SJCRH30 (cell line): ENCODE results near the gene HECW1. TPM values are rescaled to one million over a fixed set of nuclear protein-coding genes. Genes with fewer than 3 reads are reported as not detected.

Source experiments
- DNase-seq, 2 experiments: peaks; one replicate each; pipeline ENCODE4 v3.0.0-alpha.2; 2015 to 2020
- H3K27ac ChIP-seq: fragments of 250-450 bp; sonication (Bioruptor Pico); 2 replicates; pipeline ENCODE4 v1.5.1; 2020; ENCODE audit warnings: mild to moderate bottlenecking, moderate library complexity
- H3K27me3 ChIP-seq: fragments of 250-450 bp; sonication (Bioruptor Pico); 2 replicates; pipeline ENCODE4 v1.5.1; 2020; ENCODE audit warnings: mild to moderate bottlenecking, moderate library complexity
- H3K36me3 ChIP-seq: fragments of 250-450 bp; sonication (Bioruptor Pico); 2 replicates; pipeline ENCODE4 v1.5.1; 2020; ENCODE audit warnings: mild to moderate bottlenecking, moderate library complexity
- H3K4me1 ChIP-seq: fragments of 250-450 bp; sonication (Bioruptor Pico); 2 replicates; pipeline ENCODE4 v1.5.1; 2020; ENCODE audit warnings: mild to moderate bottlenecking, moderate library complexity
- H3K4me3 ChIP-seq: fragments of 250-450 bp; sonication (Bioruptor Pico); 2 replicates; pipeline ENCODE4 v1.5.1; 2020; ENCODE audit warnings: mild to moderate bottlenecking, moderate library complexity
- H3K9me3 ChIP-seq: fragments of 250-450 bp; sonication (Bioruptor Pico); replicated peaks from 2 replicates; pipeline ENCODE4 v1.5.1; 2020; ENCODE audit warnings: mild to moderate bottlenecking, moderate library complexity
- total RNA-seq: library from RNA; depleted of rRNA; stranded (reverse); fragments of >200 nt; shearing (Covaris generic); gene quantifications from 2 replicates; pipeline ENCODE4 v1.2.3, GENCODE V29; 2014

Gene HECW1
- total RNA-seq, 1 experiment from 2014 or later, result not detected

- no peak for DNase-seq
- H3K27ac ChIP-seq, result no peak overlapping the region
Measured at GRCh38 chr7:43516581-43517342, 404.3 kb downstream of the HECW1 start.

GRCh38 chr7:43517464-43517863 lies 405.0 kb downstream of the HECW1 start:
- no peaks in the 10 kb centered on the region for H3K36me3 ChIP-seq
- no peak overlapping the region for H3K4me3 ChIP-seq
- H3K4me1 ChIP-seq, result no peaks in the 10 kb centered on the region
- no peaks in the 10 kb centered on the region for H3K9me3 ChIP-seq
- no peaks in the 10 kb centered on the region; the same call in 1 of the 2 replicates for H3K27me3 ChIP-seq
- DNase-seq, result no peak
- no peak overlapping the region for H3K27ac ChIP-seq

More at GRCh38 chr7:43516581-43517342, 404.3 kb downstream of the HECW1 start:
- H3K4me3 ChIP-seq, result no peak overlapping the region
- H3K9me3 ChIP-seq, result no peaks in the 10 kb centered on the region
- no peaks in the 10 kb centered on the region; the same call in 1 of the 2 replicates for H3K27me3 ChIP-seq
- no peaks in the 10 kb centered on the region for H3K4me1 ChIP-seq
- no peaks in the 10 kb centered on the region for H3K36me3 ChIP-seq

GRCh38 chr7:43520201-43520600 lies 407.8 kb downstream of the HECW1 start:
- Histone ChIP-seq H3K9me3 (no peaks in the 10 kb centered on the region), H3K27ac (no peak overlapping the region), H3K4me1 (no peaks in the 10 kb centered on the region), H3K27me3 (0 out of 2 replicates have a peak, but pooled peaks cover 5% of the 10 kb centered on the region), H3K4me3 (no peak overlapping the region), H3K36me3 (no peaks in the 10 kb centered on the region)
- DNase-seq, result no peak

- H3K27ac ChIP-seq, result no peak overlapping the region
- H3K9me3 ChIP-seq, result no peaks in the 10 kb centered on the region
- DNase-seq, result peak; percentile 9 to 10
- H3K4me3 ChIP-seq, result no peak overlapping the region
- no peaks in the 10 kb centered on the region for H3K36me3 ChIP-seq
- H3K4me1 ChIP-seq, result no peaks in the 10 kb centered on the region
- 0 out of 2 replicates have a peak, but pooled peaks cover 5% of the 10 kb centered on the region for H3K27me3 ChIP-seq
Measured at GRCh38 chr7:43522406-43523156, 410.1 kb downstream of the HECW1 start.

- Histone ChIP-seq H3K4me1 (no peaks in the 10 kb centered on the region), H3K9me3 (no peaks in the 10 kb centered on the region), H3K27me3 (no peaks in the 10 kb centered on the region), H3K4me3 (no peak overlapping the region), H3K36me3 (no peaks in the 10 kb centered on the region), H3K27ac (no peak overlapping the region)
- DNase-seq, result no peak
Measured at GRCh38 chr7:43528576-43529354, 416.3 kb downstream of the HECW1 start.

GRCh38 chr7:43530553-43531410 lies 418.3 kb downstream of the HECW1 start:
- Histone ChIP-seq H3K36me3 (no peaks in the 10 kb centered on the region), H3K4me3 (no peak overlapping the region), H3K27ac (no peak overlapping the region), H3K4me1 (peaks cover 3% of the 10 kb centered on the region), H3K9me3 (no peaks in the 10 kb centered on the region), H3K27me3 (no peaks in the 10 kb centered on the region)
- DNase-seq, result no peak

- DNase-seq, result no peak
- H3K4me1 ChIP-seq, result peaks cover 12% of the 10 kb centered on the region
- no peak overlapping the region for H3K4me3 ChIP-seq
- H3K27me3 ChIP-seq, result no peaks in the 10 kb centered on the region
- no peak overlapping the region for H3K27ac ChIP-seq
- H3K9me3 ChIP-seq, result no peaks in the 10 kb centered on the region
- no peaks in the 10 kb centered on the region for H3K36me3 ChIP-seq
Measured at GRCh38 chr7:43531700-43532099, 419.3 kb downstream of the HECW1 start.

- Histone ChIP-seq H3K4me3 (no peak overlapping the region), H3K4me1 (peaks cover 13% of the 10 kb centered on the region), H3K27me3 (no peaks in the 10 kb centered on the region; the same call in 1 of the 2 replicates), H3K36me3 (no peaks in the 10 kb centered on the region), H3K9me3 (no peaks in the 10 kb centered on the region), H3K27ac (no peak overlapping the region)
- no peak for DNase-seq
Measured at GRCh38 chr7:43533801-43534479, 421.5 kb downstream of the HECW1 start.

GRCh38 chr7:43535031-43535451 lies 422.6 kb downstream of the HECW1 start:
- Histone ChIP-seq H3K27ac (no peak overlapping the region), H3K4me3 (no peak overlapping the region), H3K9me3 (no peaks in the 10 kb centered on the region), H3K4me1 (peaks cover 13% of the 10 kb centered on the region), H3K36me3 (no peaks in the 10 kb centered on the region), H3K27me3 (no peaks in the 10 kb centered on the region; the same call in 1 of the 2 replicates)
- DNase-seq, result no peak

- Histone ChIP-seq H3K4me3 (no peak overlapping the region), H3K4me1 (peaks cover 13% of the 10 kb centered on the region), H3K27ac (no peak overlapping the region), H3K36me3 (no peaks in the 10 kb centered on the region), H3K9me3 (no peaks in the 10 kb centered on the region), H3K27me3 (no peaks in the 10 kb centered on the region; the same call in 1 of the 2 replicates)
- DNase-seq, result peak in 1 of 2 experiments; percentile 37
Measured at GRCh38 chr7:43535810-43536585, 423.6 kb downstream of the HECW1 start.

- no peak overlapping the region for H3K27ac ChIP-seq
- peaks cover 13% of the 10 kb centered on the region for H3K4me1 ChIP-seq
- H3K4me3 ChIP-seq, result no peak overlapping the region
- no peak for DNase-seq
- no peaks in the 10 kb centered on the region; the same call in 1 of the 2 replicates for H3K27me3 ChIP-seq
- H3K36me3 ChIP-seq, result no peaks in the 10 kb centered on the region
- no peaks in the 10 kb centered on the region for H3K9me3 ChIP-seq
Measured at GRCh38 chr7:43536773-43537172, 424.3 kb downstream of the HECW1 start.

GRCh38 chr7:43537765-43538403 lies 425.4 kb downstream of the HECW1 start:
- Histone ChIP-seq H3K27ac (no peak overlapping the region), H3K4me3 (no peak overlapping the region), H3K9me3 (no peaks in the 10 kb centered on the region), H3K36me3 (no peaks in the 10 kb centered on the region), H3K27me3 (no peaks in the 10 kb centered on the region; the same call in 1 of the 2 replicates), H3K4me1 (peaks cover 13% of the 10 kb centered on the region)
- no peak for DNase-seq
